Choroid plexus epithelial cell (primary cell): ENCODE data around the gene SRGAP1.

Experiments
- DNase-seq: peaks from one replicate; pipeline ENCODE4 v3.0.0-alpha.2; 2010; ENCODE audit warnings: low read depth
- H3K4me3 ChIP-seq: 2 replicates; pipeline ENCODE4 v1.5.1; 2011; ENCODE audit warnings: low read depth, mild to moderate bottlenecking, control low read depth, low read length, moderate library complexity
- CTCF ChIP-seq: conservative IDR thresholded peaks from 2 replicates; pipeline ENCODE4 v1.5.1; 2011; ENCODE audit warnings: low read depth, mild to moderate bottlenecking, control low read depth, inconsistent platforms, low read length, moderate library complexity

SRGAP1 gene

GRCh38 chr12:63880742-63881263, 36.3 kb downstream of the SRGAP1 start:
- no peak for DNase-seq
- no peak overlapping the region for H3K4me3 ChIP-seq
- no peak for TF ChIP-seq CTCF

- TF ChIP-seq CTCF, result no peak
- peak; percentile 74 for DNase-seq
- H3K4me3 ChIP-seq, result no peak overlapping the region
These were observed 38.3 kb downstream of the SRGAP1 start for GRCh38 chr12:63882844-63883243.

- TF ChIP-seq CTCF, result no peak
- no peak overlapping the region for H3K4me3 ChIP-seq
- no peak for DNase-seq
These were observed 40.9 kb downstream of the SRGAP1 start for GRCh38 chr12:63885401-63885800.

GRCh38 chr12:63888908-63889635, 44.6 kb downstream of the SRGAP1 start:
- no peak for TF ChIP-seq CTCF
- DNase-seq, result peak; percentile 81
- H3K4me3 ChIP-seq, result no peak overlapping the region

- no peak overlapping the region for H3K4me3 ChIP-seq
- TF ChIP-seq CTCF, result no peak
- DNase-seq, result peak; percentile 27
These were observed 45.4 kb downstream of the SRGAP1 start for GRCh38 chr12:63889721-63890509.

- no peak overlapping the region for H3K4me3 ChIP-seq
- no peak for TF ChIP-seq CTCF
- no peak for DNase-seq
These were observed 48.7 kb downstream of the SRGAP1 start for GRCh38 chr12:63893170-63893569.
